GM23248 (cell line): Measurements from ENCODE around the gene SHH.

ENCODE experiments used
- EZH2 ChIP-seq: fragments of 200-600 bp; sonication (generic); IDR thresholded peaks from 2 replicates; pipeline ENCODE4 v1.6.1; 2018; ENCODE audit warnings: antibody characterized with exemption, mild to moderate bottlenecking; ENCODE audit not compliant: insufficient read depth, poor library complexity, severe bottlenecking
- EZH2phosphoT487 ChIP-seq: fragments of 200-600 bp; sonication (generic); IDR thresholded peaks from 2 replicates; pipeline ENCODE4 v1.6.1; 2018; ENCODE audit warnings: antibody characterized with exemption, moderate library complexity, mild to moderate bottlenecking, low read depth; ENCODE audit not compliant: insufficient read depth

DNA sequence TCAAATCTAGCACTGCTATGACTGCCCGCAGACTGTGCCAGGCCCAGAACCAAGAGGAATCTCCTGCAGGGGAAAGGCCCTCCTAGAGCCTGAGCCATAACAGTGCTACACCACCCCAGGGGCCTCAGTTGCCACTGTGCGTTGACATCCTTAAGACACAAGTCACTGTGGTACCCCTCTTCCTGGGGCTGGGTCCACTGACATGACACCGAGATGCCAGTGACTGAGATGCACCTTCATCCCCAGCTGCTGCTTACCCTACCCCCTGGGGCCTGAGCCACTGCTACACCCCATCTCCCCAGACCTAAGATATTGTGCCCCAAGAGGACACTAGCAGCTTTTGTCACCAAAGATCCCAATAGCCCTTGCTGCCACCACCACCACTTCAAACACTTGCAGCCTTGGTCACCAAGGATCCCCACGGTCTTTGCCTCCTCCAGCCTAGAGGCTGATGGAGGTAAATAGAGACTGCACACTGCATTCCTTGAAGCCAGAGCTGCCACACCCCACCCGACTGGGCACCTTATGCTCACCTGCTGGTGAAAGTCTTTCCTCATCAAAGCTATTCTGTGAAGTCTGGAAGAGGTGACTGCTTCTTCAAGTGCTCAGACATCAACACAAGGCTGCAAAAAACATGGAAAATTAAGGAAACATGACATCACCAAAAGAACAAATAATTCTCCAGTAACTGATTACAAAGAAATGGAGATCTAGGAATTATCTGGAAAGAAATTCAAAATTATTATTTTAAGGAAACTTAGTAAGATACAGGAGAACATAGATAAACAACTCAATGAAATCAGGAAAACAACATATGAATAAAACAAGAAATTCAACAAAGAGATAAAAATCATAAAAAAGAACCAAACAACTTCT is 40.4 kb upstream of the SHH start:
- no peak for TF ChIP-seq EZH2phosphoT487
- no peak for TF ChIP-seq EZH2
